ENCODE data around the gene TOPBP1.

Gene TOPBP1

DNA sequence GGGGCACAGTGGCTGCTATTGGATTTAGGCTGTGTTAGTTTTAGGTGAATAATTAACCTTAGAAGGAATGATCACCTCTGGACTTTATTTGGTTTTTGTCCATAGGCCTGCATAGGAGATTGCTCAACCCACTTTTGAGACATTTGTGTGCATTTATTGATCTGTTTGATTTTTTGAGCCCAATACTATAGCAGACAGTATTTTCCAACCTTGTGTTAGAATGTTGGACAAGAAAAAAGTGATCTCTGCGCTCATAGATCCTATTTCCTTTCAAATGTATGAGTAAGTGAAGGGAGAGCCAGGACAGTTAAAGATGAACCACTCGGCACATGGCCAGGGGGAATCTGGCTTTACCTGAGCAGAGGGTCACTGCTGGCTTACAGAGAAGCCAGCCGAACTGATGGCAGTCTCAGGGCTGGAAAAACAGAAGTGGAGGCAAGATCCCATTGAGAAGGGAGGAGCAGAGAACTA, 8.8 kb upstream of the TOPBP1 start:
- TF ChIP-seq YY1 (IDR thresholded peaks at IDR 0.05; ENCODE audit: low read depth) (no peak), CEBPB (IDR thresholded peaks at IDR 0.05) (no peak), CREB1 (IDR thresholded peaks at IDR 0.05; ENCODE audit: low read depth) (no peak), REST (IDR thresholded peaks at IDR 0.05; ENCODE audit: low read depth) (no peak), NFIC (IDR thresholded peaks at IDR 0.05) (no peak), TAF1 (IDR thresholded peaks at IDR 0.05; ENCODE audit: low read depth) (no peak), FOXM1 (IDR thresholded peaks at IDR 0.05; ENCODE audit: borderline replicate concordance, low read depth) (no peak), USF1 (IDR thresholded peaks at IDR 0.05) (no peak), ZBTB7A (IDR thresholded peaks at IDR 0.05; ENCODE audit: low read depth) (no peak), TCF12 (IDR thresholded peaks at IDR 0.05; ENCODE audit: low read depth) (no peak), EGR1 (IDR thresholded peaks at IDR 0.05) (no peak), EP300 (IDR thresholded peaks at IDR 0.05; ENCODE audit: borderline replicate concordance) (no peak), TEAD4 (IDR thresholded peaks at IDR 0.05) (no peak)

DNA sequence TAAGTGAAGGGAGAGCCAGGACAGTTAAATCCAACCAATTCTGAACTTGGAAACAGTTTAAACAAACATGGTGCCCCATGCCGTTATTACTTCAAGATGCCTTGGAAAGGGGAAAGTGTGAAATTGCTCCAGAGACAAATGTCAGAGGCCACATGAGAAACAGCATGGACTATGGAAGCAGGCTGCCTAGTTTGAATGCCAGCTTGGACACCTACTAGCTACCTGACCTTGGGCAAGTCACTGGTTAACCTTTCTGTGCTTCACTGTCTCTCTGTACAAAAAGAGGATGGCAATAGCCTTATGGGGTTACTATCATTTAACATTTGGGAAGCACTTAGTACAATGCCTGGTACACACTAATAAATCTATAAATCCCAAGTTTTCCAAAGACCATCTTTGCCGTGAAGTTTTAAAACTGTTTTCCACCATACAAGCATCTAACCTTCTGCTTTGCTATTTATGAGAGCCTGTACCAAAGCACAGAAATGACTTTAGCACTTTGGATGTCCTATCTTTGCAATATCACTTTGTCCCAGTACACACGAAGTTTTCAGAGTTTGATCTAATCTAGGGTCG, 8.3 kb upstream of the TOPBP1 start:
- TF ChIP-seq REST (IDR thresholded peaks at IDR 0.05; ENCODE audit: low read depth), result no peak
- TF ChIP-seq YY1 (IDR thresholded peaks at IDR 0.05; ENCODE audit: low read depth), result no peak

DNA sequence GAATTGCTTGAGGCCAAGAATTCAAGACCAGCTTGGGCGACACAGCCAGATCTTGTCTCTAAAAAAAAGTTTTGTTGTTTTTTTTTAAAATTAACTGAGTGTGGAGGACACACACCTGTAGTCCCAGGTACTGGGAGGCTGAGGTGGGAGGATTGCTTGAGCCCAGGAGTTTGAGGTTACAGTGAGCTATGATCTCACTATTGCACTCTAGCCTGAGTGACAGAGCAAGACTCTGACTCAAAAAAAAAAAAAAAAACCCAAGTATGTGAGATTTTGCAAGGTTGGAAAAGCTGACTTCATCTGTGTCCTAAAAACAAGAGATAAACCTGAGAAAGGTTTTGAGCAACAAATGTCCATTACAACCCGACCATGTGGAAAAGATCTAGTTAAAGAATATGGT, 5.4 kb upstream of the TOPBP1 start:
- no peak for TF ChIP-seq FOXM1 (IDR thresholded peaks at IDR 0.05; ENCODE audit: borderline replicate concordance, low read depth)
- no peak for TF ChIP-seq RAD21 (IDR thresholded peaks at IDR 0.05; ENCODE audit: low read depth)
- TF ChIP-seq MAX (IDR thresholded peaks at IDR 0.05), result no peak
- TF ChIP-seq CREB1 (IDR thresholded peaks at IDR 0.05; ENCODE audit: low read depth), result no peak
- TF ChIP-seq EP300 (IDR thresholded peaks at IDR 0.05; ENCODE audit: borderline replicate concordance), result no peak
- no peak for TF ChIP-seq YY1 (IDR thresholded peaks at IDR 0.05; ENCODE audit: low read depth)
- no peak for TF ChIP-seq USF1 (IDR thresholded peaks at IDR 0.05)
- no peak for TF ChIP-seq EGR1 (IDR thresholded peaks at IDR 0.05)
- no peak for TF ChIP-seq TEAD4 (IDR thresholded peaks at IDR 0.05)
- no peak for TF ChIP-seq TCF12 (IDR thresholded peaks at IDR 0.05; ENCODE audit: low read depth)
- TF ChIP-seq NFIC (IDR thresholded peaks at IDR 0.05), result no peak
- no peak for TF ChIP-seq CEBPB (IDR thresholded peaks at IDR 0.05)
- TF ChIP-seq ZBTB7A (IDR thresholded peaks at IDR 0.05; ENCODE audit: low read depth), result no peak
- no peak for TF ChIP-seq REST (IDR thresholded peaks at IDR 0.05; ENCODE audit: low read depth)

DNA sequence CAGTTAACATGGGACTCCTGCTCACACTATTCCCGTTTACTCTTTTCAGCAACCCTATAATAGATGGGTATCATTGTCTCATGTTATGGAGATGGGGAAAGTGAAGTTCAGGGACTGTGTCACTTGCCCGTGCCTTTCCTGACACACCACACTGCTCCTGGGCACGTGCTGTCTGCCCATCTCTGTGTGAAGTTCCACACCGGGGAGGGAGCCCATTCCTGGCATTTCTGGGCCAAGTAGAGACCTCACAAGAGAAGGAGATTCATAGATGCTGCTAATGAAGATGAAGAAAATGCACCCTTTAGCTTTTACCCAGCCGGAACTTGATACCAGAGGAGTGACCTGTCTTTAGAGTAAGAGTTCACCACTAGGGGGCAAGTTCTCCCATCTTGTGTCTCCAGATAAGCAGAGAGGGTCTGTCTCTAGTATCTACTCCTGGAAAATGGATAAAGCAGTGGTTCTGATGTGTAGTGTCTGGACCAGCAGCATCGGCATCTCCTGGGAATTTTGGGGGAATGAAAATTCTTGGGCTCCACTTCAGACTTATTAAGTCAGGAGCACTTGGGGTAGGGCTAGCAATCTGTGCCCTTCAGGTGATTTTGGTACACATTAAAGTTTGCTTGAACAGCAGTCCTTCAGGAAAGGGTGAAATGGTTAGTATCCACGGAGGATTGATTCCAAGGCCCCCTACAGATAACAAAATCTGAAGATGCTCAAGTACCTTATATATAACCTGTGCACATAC, 2.0 kb upstream of the TOPBP1 start:
- TF ChIP-seq RAD21 (IDR thresholded peaks at IDR 0.05; ENCODE audit: low read depth) (peak; percentile 67), ZBTB7A (IDR thresholded peaks at IDR 0.05; ENCODE audit: low read depth) (no peak)

DNA sequence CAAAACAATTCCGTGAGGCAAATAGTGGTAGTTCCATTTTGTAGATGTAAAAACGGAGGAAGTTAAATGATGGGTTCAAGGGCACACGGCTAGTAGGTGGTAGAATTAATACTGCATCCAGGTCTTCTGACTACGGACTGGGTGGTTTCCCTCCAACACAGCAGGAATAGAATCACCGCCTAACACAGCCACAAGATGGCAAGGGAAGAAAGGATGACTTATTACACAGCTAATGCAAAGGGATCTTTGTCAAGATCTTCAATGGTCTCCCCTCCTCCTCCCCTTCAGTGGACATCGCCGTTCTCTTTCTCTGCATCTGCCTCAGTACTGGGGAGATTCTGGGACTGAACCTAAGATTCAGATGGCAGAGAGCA, 524 bp upstream of the TOPBP1 start:
- no peak for TF ChIP-seq EGR1 (IDR thresholded peaks at IDR 0.05)
- no peak for TF ChIP-seq CEBPB (IDR thresholded peaks at IDR 0.05)
- TF ChIP-seq NFIC (IDR thresholded peaks at IDR 0.05), result no peak
- no peak for TF ChIP-seq YY1 (IDR thresholded peaks at IDR 0.05; ENCODE audit: low read depth)
- TF ChIP-seq EP300 (IDR thresholded peaks at IDR 0.05; ENCODE audit: borderline replicate concordance), result no peak
- TF ChIP-seq TAF1 (IDR thresholded peaks at IDR 0.05; ENCODE audit: low read depth), result no peak
- no peak for TF ChIP-seq TEAD4 (IDR thresholded peaks at IDR 0.05)
- no peak for TF ChIP-seq ZBTB7A (IDR thresholded peaks at IDR 0.05; ENCODE audit: low read depth)
- no peak for TF ChIP-seq TCF12 (IDR thresholded peaks at IDR 0.05; ENCODE audit: low read depth)
- no peak for TF ChIP-seq MAX (IDR thresholded peaks at IDR 0.05)
- no peak for TF ChIP-seq CREB1 (IDR thresholded peaks at IDR 0.05; ENCODE audit: low read depth)
- no peak for TF ChIP-seq REST (IDR thresholded peaks at IDR 0.05; ENCODE audit: low read depth)
- TF ChIP-seq USF1 (IDR thresholded peaks at IDR 0.05), result no peak
- TF ChIP-seq FOXM1 (IDR thresholded peaks at IDR 0.05; ENCODE audit: borderline replicate concordance, low read depth), result no peak
- no peak for TF ChIP-seq RAD21 (IDR thresholded peaks at IDR 0.05; ENCODE audit: low read depth)

Measured in Ishikawa (cell line).